Lower leg skin (tissue), 3 donors: ENCODE measurements around the gene POFUT2.

ENCODE experiments used
- CTCF ChIP-seq, 3 donors: fragments of 450-650 bp; IDR thresholded peaks; one replicate each; pipeline ENCODE4 v1.5.1; 2016; ENCODE audit warnings: antibody characterized with exemption in 3 of 3, mild to moderate bottlenecking in 3 of 3, moderate library complexity in 2 of 3
- POLR2A ChIP-seq, 2 donors: fragments of 450-650 bp; IDR thresholded peaks; one replicate each; pipeline ENCODE4 v1.6.1; 2016 to 2017; ENCODE audit warnings: antibody characterized with exemption in 2 of 2, mild to moderate bottlenecking in 1 of 2, moderate library complexity in 1 of 2

DNA sequence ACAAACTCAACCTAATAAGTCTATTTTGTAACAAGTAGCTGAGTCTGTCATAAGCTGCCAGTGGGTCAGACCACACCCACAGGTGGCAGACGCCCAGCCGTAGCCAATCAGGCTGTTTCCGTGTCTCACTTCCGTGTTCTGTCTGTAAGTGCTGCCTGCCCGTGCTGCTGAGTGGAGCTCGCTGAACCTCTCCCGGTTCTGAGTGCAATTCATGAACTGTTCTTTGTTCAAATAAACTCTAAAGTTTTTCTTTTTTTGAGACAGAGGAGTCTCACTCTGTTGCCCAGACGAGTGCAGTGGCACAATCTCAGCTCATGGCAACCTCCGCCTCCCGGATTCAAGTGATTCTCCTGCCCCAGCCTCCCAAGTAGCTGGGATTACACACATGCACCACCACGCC is 25.1 kb downstream of the POFUT2 start:
- TF ChIP-seq CTCF (IDR thresholded peaks at IDR 0.05) (no peak), POLR2A (IDR thresholded peaks at IDR 0.05) (no peak)
